SHP77 treated with DMSO at 0.1 percent for 48 hours (cell line): ENCODE results near the gene PDE4D.

Experiments
- DNase-seq: peaks from one replicate; lab custom pipeline; 2025; lab: John Stamatoyannopoulos, UW

The PDE4D gene

DNA sequence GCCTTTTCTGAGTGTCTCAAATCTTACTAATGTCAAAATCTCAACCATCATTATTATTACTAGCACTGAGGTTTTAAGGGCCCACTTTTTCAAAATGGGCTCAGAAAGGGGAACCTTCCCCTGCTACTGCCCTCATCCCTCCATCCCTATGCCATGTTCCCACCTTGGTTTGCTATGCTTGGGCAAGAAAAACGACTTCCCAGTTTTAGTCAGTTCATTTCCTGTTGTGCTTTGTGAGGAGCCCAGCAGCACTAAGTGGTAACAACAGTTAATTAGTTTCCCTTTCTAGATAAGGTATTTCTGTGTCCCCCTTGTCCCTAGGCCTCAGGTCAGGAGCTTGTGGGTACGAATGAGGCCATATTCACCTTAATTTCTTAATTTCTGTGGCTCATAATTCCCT is 715.5 kb downstream of the PDE4D start:
- DNase-seq: no peak

GRCh38 chr5:59177644-59178043 is 715.9 kb downstream of the PDE4D start:
- DNase-seq: no peak

DNA sequence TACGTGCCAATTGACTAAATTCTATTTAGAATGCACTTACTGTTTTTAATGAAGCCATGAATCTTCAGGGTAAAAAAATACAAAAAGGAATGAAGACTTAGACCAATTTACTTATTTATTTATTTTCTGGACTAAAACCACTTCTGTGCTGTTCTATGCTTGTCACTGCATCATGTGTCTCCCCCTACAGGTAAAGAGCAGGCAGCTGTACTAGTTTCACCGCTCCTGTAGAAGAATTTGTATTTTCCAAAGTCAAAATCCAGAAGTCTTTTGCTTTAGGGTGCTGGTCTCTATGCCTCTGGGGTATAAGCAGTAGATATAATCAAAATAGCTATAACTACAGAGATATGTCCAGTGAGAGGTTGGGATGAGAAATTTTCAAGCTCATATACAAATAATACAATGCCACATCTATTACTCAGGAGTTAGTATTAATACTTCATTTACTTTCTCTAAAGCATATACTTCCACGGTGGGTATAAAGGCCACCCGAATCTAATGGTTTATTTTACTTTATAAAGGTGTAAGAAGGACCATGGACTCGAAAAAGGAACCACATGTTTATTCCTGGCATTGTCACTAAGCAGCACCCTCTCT is 719.2 kb downstream of the PDE4D start:
- DNase-seq: peak; percentile 5

- DNase-seq: no peak
Measured at GRCh38 chr5:59173578-59173977, 719.9 kb downstream of the PDE4D start.

DNA sequence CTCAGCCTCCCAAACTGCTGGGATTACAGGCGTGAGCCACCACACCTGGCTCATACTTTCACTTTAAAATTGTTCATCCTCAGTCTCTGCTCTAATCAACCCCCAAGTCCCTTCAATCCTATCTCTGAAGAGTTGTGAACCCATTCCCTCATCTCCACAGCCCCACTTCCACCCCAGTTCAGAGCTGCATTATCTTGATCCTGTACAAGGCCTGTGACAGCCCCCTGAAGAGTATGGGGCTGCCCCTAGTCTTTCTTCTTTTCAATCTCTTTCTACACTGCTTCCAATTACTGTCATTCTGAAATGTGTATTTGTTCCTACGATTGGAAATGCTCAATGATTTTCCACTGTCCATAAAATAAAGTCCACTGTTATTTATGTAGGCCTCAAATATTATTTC is 722.4 kb downstream of the PDE4D start:
- DNase-seq: no peak

- DNase-seq: no peak
Measured at GRCh38 chr5:59169768-59170150, 723.8 kb downstream of the PDE4D start.

GRCh38 chr5:59169081-59169767 is 724.3 kb downstream of the PDE4D start:
- no peak for DNase-seq

GRCh38 chr5:59168067-59168466 is 725.5 kb downstream of the PDE4D start:
- DNase-seq: no peak

- DNase-seq: no peak
Measured at GRCh38 chr5:59164041-59164830, 729.3 kb downstream of the PDE4D start.

- no peak for DNase-seq
Measured at GRCh38 chr5:59161221-59162105, 732.1 kb downstream of the PDE4D start.

GRCh38 chr5:59158637-59159391 is 734.7 kb downstream of the PDE4D start:
- DNase-seq: no peak

GRCh38 chr5:59158165-59158564 is 735.4 kb downstream of the PDE4D start:
- no peak for DNase-seq

GRCh38 chr5:59157068-59157467 is 736.5 kb downstream of the PDE4D start:
- no peak for DNase-seq

DNA sequence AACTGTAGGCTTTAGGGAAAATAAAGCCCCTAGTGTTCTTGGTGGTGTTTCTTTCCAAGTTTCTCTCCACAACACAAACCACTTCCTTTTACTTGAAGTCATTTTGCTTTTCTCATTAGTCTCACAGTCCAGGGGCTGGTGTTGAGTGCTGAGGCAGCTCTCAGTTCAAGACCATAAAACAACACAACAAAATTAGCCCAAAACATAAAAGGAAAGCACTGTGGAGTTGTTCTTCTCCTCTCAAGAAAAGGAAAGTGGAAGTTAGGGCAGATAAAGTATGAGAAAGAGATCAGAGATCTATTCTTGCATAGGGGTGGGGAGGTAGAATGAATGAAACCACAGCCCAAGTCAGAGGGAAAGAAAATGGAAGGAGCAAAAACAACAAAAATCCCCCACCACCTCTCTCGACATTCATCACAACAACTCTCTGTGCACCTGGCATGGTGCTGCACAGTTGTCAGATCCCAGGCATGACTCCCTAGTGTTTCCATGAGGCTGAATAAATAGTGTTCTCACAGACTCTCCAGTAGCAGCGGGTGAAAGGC is 740.8 kb downstream of the PDE4D start:
- peak; percentile 13 for DNase-seq

GRCh38 chr5:59151162-59151889 is 742.2 kb downstream of the PDE4D start:
- DNase-seq: no peak

DNA sequence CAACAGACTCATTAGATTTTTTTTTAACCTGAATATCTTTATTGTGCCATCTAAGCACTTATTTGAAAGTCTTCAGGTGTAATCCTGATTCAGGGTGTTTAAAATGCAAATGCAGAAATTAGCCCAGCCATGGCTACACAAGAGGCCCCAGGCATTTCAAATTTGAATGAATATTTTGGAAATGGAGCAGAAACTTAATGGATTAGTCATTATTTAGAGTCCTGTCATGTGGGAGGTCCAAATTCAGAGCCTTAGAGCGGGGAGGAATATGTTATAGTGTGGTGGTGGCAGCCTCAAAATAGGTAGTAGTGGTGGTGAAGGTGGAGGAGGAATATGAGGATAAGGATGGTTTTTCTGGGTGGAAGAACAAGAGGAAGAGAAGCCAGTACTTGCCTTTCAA is 743.7 kb downstream of the PDE4D start:
- no peak for DNase-seq

DNA sequence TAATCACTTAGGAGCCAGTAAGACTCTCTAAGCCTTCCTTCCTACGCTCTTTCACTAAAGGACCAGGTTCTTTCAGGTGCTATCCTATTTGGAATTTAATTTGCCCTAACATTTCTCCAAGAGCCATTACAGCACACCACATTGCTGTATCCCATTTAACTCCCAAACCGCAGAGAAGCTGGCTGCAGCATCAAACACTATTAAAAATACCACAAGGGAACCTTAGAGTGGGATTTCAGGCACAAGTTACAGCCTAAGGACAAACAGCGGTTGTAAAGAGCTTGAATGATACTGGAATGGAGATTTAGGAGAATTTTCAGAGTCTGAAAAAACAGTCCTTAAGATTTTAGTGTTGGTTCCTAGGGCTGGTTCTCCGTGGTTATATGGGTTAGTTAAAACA is 744.3 kb downstream of the PDE4D start:
- no peak for DNase-seq

- no peak for DNase-seq
Measured at GRCh38 chr5:59146729-59147128, 746.8 kb downstream of the PDE4D start.

DNA sequence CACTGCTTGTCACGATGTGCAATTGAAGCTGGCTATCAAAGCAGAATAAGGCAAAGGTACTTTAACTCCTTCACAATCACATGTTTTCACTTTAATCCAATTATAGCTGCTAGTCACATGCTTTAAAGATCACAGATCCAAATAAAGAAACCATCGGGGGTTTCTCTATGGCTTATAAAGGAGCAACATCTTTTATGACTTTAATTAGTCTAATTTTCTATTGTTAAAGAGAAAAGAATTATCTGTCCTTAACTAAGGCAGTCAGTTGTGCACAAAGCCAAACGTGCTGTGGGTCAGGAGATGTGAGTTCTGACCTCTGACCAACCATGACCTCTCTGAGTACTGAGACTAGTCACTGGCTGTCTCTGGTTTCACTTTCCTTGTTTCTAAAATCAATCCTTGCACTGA is 749.6 kb downstream of the PDE4D start:
- DNase-seq: no peak

DNA sequence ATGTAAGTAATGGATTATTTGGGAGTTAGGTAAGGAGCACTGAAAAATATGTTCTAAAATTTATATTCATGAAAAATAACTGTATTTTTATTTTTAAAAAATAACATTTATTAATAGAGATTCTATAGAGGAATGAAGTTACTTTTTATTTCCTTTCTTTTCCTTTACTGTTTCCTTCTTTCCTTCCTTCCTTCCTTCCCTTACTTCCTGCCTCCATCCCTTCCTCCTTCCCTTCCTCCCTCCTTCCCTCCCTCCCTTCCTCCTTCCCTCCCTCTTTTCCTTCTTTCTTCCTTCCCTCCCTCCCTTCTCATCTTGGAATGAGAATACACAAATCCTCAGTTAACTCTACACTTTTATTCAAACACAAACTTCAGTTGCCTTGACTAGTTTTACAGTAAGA is 750.6 kb downstream of the PDE4D start:
- DNase-seq: no peak

GRCh38 chr5:59142138-59142537 is 751.4 kb downstream of the PDE4D start:
- no peak for DNase-seq
